ENCODE data around the gene CD69.

The CD69 gene

GRCh38 chr12:9795945-9796344, 35.2 kb upstream of the CD69 start:
- Histone ChIP-seq H3K27ac (ENCODE audit: insufficient read depth, low read depth, low read length, poor library complexity, severe bottlenecking) (no peak overlapping the region), H3K36me3 (ENCODE audit: control insufficient read depth, insufficient read depth, low read length) (no peaks in the 10 kb centered on the region), H3K9me3 (ENCODE audit: control insufficient read depth, low read length) (no peaks in the 10 kb centered on the region), H3K27me3 (ENCODE audit: control insufficient read depth, insufficient read depth, low read length, poor library complexity, severe bottlenecking) (no peaks in the 10 kb centered on the region), H3K4me3 (ENCODE audit: insufficient read depth, low read depth, low read length) (no peak overlapping the region), H3K4me1 (ENCODE audit: control insufficient read depth, insufficient read depth, low read length) (no peaks in the 10 kb centered on the region)
- WGBS, 2 experiments, result 94 to 100% methylated on average over 2 of the region's 2 CpGs

GRCh38 chr12:9794484-9795093, 33.9 kb upstream of the CD69 start:
- H3K4me3 ChIP-seq (ENCODE audit: insufficient read depth, low read depth, low read length), result no peak overlapping the region
- no peaks in the 10 kb centered on the region for H3K9me3 ChIP-seq (ENCODE audit: control insufficient read depth, low read length)
- no peaks in the 10 kb centered on the region for H3K36me3 ChIP-seq (ENCODE audit: control insufficient read depth, insufficient read depth, low read length)
- H3K27ac ChIP-seq (ENCODE audit: insufficient read depth, low read depth, low read length, poor library complexity, severe bottlenecking), result no peak overlapping the region
- WGBS, 2 experiments, result 91 to 92% methylated on average over 2 of the region's 2 CpGs
- no peaks in the 10 kb centered on the region for H3K27me3 ChIP-seq (ENCODE audit: control insufficient read depth, insufficient read depth, low read length, poor library complexity, severe bottlenecking)
- no peaks in the 10 kb centered on the region for H3K4me1 ChIP-seq (ENCODE audit: control insufficient read depth, insufficient read depth, low read length)

- H3K27ac ChIP-seq (ENCODE audit: insufficient read depth, low read depth, low read length, poor library complexity, severe bottlenecking), result no peak overlapping the region
Observed at GRCh38 chr12:9793779-9794395, 33.2 kb upstream of the CD69 start.

GRCh38 chr12:9792961-9793617, 32.4 kb upstream of the CD69 start:
- Histone ChIP-seq H3K36me3 (ENCODE audit: control insufficient read depth, insufficient read depth, low read length) (no peaks in the 10 kb centered on the region), H3K27ac (ENCODE audit: insufficient read depth, low read depth, low read length, poor library complexity, severe bottlenecking) (no peak overlapping the region), H3K4me3 (ENCODE audit: insufficient read depth, low read depth, low read length) (no peak overlapping the region), H3K9me3 (ENCODE audit: control insufficient read depth, low read length) (no peaks in the 10 kb centered on the region), H3K4me1 (ENCODE audit: control insufficient read depth, insufficient read depth, low read length) (no peaks in the 10 kb centered on the region), H3K27me3 (ENCODE audit: control insufficient read depth, insufficient read depth, low read length, poor library complexity, severe bottlenecking) (no peaks in the 10 kb centered on the region)
- 95 to 98% methylated on average over 2 of the region's 2 CpGs for WGBS, 2 experiments

More at GRCh38 chr12:9793779-9794395, 33.2 kb upstream of the CD69 start:
- Histone ChIP-seq H3K36me3 (ENCODE audit: control insufficient read depth, insufficient read depth, low read length) (no peaks in the 10 kb centered on the region), H3K4me1 (ENCODE audit: control insufficient read depth, insufficient read depth, low read length) (no peaks in the 10 kb centered on the region), H3K9me3 (ENCODE audit: control insufficient read depth, low read length) (no peaks in the 10 kb centered on the region), H3K4me3 (ENCODE audit: insufficient read depth, low read depth, low read length) (no peak overlapping the region), H3K27me3 (ENCODE audit: control insufficient read depth, insufficient read depth, low read length, poor library complexity, severe bottlenecking) (no peaks in the 10 kb centered on the region)
- WGBS, 2 experiments, result 94 to 97% methylated on average over 5 to 7 of the region's 8 CpGs

- Histone ChIP-seq H3K27ac (ENCODE audit: insufficient read depth, low read depth, low read length, poor library complexity, severe bottlenecking) (no peak overlapping the region), H3K4me3 (ENCODE audit: insufficient read depth, low read depth, low read length) (no peak overlapping the region)
Observed at GRCh38 chr12:9792185-9792900, 31.6 kb upstream of the CD69 start.

DNA sequence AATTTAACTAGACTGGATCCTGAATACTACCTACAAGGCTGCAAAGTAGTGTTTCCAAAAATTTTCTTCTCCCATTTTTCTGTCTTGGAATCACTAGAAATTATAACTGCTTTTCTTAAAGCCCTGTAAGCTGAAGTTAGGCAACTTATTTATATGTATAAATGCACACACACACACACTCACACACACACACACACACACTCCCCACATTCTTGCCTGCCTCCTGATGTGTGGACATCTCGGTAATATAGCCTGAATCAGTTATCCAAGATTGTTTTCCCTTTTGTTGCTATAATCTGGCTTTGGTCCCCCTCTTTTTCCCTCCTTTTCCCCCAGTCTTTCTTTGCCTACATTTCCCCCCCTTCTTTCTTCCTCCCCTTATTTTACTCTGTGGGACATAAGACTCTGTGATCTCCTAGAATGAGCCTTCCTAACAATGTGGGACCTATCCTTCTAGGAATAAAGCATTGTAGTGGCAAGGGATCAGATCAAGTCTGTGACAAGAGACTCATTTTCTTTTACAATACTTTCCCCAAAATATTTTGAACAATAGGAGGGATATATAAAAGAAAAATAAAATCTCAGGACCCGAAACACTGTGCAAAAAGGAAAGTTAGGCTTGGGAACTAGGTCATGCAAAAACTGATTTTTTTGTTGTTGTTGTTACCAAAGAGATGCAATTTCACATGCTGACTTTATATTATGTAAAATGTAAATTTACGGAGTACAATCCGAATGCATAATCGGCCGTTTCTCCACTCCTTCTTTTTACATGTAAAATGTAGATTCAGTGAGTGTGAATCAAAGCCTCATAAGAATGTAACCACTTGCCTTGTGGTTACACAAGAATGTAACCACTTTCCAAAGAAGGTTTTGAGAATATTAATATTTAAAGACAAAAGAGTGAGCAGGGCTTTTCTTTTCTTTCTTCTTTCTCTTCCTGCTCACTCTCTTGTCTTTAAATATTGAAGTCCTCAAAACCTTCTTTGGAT, 26.3 kb upstream of the CD69 start:
- Histone ChIP-seq H3K27ac (ENCODE audit: insufficient read depth, low read depth, low read length, poor library complexity, severe bottlenecking) (no peak overlapping the region), H3K9me3 (ENCODE audit: control insufficient read depth, low read length) (no peaks in the 10 kb centered on the region), H3K4me1 (ENCODE audit: control insufficient read depth, insufficient read depth, low read length) (no peaks in the 10 kb centered on the region), H3K4me3 (ENCODE audit: insufficient read depth, low read depth, low read length) (no peak overlapping the region), H3K27me3 (ENCODE audit: control insufficient read depth, insufficient read depth, low read length, poor library complexity, severe bottlenecking) (no peaks in the 10 kb centered on the region), H3K36me3 (ENCODE audit: control insufficient read depth, insufficient read depth, low read length) (no peaks in the 10 kb centered on the region)
- WGBS, 2 experiments, result 60 to 73% methylated on average over 2 to 6 of the region's 6 CpGs

More at GRCh38 chr12:9792185-9792900, 31.6 kb upstream of the CD69 start:
- no peaks in the 10 kb centered on the region for H3K4me1 ChIP-seq (ENCODE audit: control insufficient read depth, insufficient read depth, low read length)
- H3K36me3 ChIP-seq (ENCODE audit: control insufficient read depth, insufficient read depth, low read length), result no peaks in the 10 kb centered on the region
- WGBS, 2 experiments, result 47 to 100% methylated on average over 1 to 2 of the region's 2 CpGs
- no peaks in the 10 kb centered on the region for H3K27me3 ChIP-seq (ENCODE audit: control insufficient read depth, insufficient read depth, low read length, poor library complexity, severe bottlenecking)
- H3K9me3 ChIP-seq (ENCODE audit: control insufficient read depth, low read length), result no peaks in the 10 kb centered on the region

DNA sequence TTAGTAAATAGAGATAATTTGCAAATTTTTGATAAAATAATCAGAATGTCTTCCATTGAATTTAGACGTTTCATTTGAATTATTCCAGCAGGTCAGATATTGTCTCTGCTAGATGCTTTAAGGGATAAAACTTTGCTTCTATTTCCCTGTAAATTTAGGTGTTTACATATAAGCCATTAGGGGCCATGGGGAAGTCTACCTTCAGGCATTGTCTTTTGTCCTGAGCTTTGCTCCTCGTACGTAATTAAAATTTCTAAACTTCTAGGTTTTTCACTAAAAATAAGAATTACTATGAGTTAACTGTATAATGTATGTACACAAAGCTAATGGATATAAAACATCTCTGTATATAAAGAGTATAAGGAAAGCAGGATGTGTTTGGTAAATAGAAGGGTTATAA, 24.1 kb upstream of the CD69 start:
- Histone ChIP-seq H3K27me3 (ENCODE audit: control insufficient read depth, insufficient read depth, low read length, poor library complexity, severe bottlenecking) (no peaks in the 10 kb centered on the region), H3K36me3 (ENCODE audit: control insufficient read depth, insufficient read depth, low read length) (no peaks in the 10 kb centered on the region)
- WGBS, 2 experiments, result 55 to 80% methylated on average over 1 of the region's 3 CpGs

GRCh38 chr12:9784326-9784725, 23.6 kb upstream of the CD69 start:
- H3K27ac ChIP-seq (ENCODE audit: insufficient read depth, low read depth, low read length, poor library complexity, severe bottlenecking), result no peak overlapping the region
- WGBS, 2 experiments, result 88 to 90% methylated on average over 2 of the region's 2 CpGs

More for the DNA sequence above, 24.1 kb upstream of the CD69 start:
- H3K4me1 ChIP-seq (ENCODE audit: control insufficient read depth, insufficient read depth, low read length), result no peaks in the 10 kb centered on the region
- H3K4me3 ChIP-seq (ENCODE audit: insufficient read depth, low read depth, low read length), result no peak overlapping the region
- no peak overlapping the region for H3K27ac ChIP-seq (ENCODE audit: insufficient read depth, low read depth, low read length, poor library complexity, severe bottlenecking)
- no peaks in the 10 kb centered on the region for H3K9me3 ChIP-seq (ENCODE audit: control insufficient read depth, low read length)

GRCh38 chr12:9782547-9783382, 22.1 kb upstream of the CD69 start:
- Histone ChIP-seq H3K9me3 (ENCODE audit: control insufficient read depth, low read length) (no peaks in the 10 kb centered on the region), H3K27ac (ENCODE audit: insufficient read depth, low read depth, low read length, poor library complexity, severe bottlenecking) (no peak overlapping the region), H3K4me3 (ENCODE audit: insufficient read depth, low read depth, low read length) (no peak overlapping the region), H3K36me3 (ENCODE audit: control insufficient read depth, insufficient read depth, low read length) (no peaks in the 10 kb centered on the region), H3K27me3 (ENCODE audit: control insufficient read depth, insufficient read depth, low read length, poor library complexity, severe bottlenecking) (no peaks in the 10 kb centered on the region), H3K4me1 (ENCODE audit: control insufficient read depth, insufficient read depth, low read length) (no peaks in the 10 kb centered on the region)
- WGBS, 2 experiments, result 68 to 77% methylated on average over 7 of the region's 7 CpGs

More at GRCh38 chr12:9784326-9784725, 23.6 kb upstream of the CD69 start:
- Histone ChIP-seq H3K9me3 (ENCODE audit: control insufficient read depth, low read length) (no peaks in the 10 kb centered on the region), H3K27me3 (ENCODE audit: control insufficient read depth, insufficient read depth, low read length, poor library complexity, severe bottlenecking) (no peaks in the 10 kb centered on the region), H3K36me3 (ENCODE audit: control insufficient read depth, insufficient read depth, low read length) (no peaks in the 10 kb centered on the region), H3K4me3 (ENCODE audit: insufficient read depth, low read depth, low read length) (no peak overlapping the region), H3K4me1 (ENCODE audit: control insufficient read depth, insufficient read depth, low read length) (no peaks in the 10 kb centered on the region)
